Activated CD4-positive, alpha-beta memory T cell treated with anti-CD3 and anti-CD28 coated beads, Interleukin-2, amount 10 ng/mL, durations not matched to agents 7 days and 5 days (primary cell): ENCODE data around the gene ANP32A. TPM values are rescaled to one million over a fixed set of nuclear protein-coding genes. Genes with fewer than 3 reads are reported as not detected.
A peak's percentile ranks its signal among the peaks of the same experiment; 100 is the strongest.

Experiments
- CTCF ChIA-PET: fragments of 350-600 bp; sonication (Branson Sonifier 250); formaldehyde crosslinking; loops from one replicate; lab custom pipeline; 2021; ENCODE audit warnings: antibody characterized with exemption, inconsistent platforms; lab: Charles Lee
- POLR2A ChIA-PET: fragments of 350-600 bp; sonication (Branson Sonifier 250); formaldehyde crosslinking; loops from one replicate; lab custom pipeline; 2021; ENCODE audit warnings: antibody characterized with exemption; lab: Charles Lee
- DNase-seq: peaks from one replicate; pipeline ENCODE4 v3.0.0-alpha.2; 2020
- H3K27ac Mint-ChIP-seq: one replicate; pipeline ENCODE4 v1.8.0; 2021; ENCODE audit warnings: mild to moderate bottlenecking, mixed read lengths
- H3K27me3 Mint-ChIP-seq: one replicate; pipeline ENCODE4 v1.8.0; 2021; ENCODE audit warnings: mixed read lengths
- H3K36me3 Mint-ChIP-seq: one replicate; pipeline ENCODE4 v1.8.0; 2021; ENCODE audit warnings: low read depth, mixed read lengths
- H3K4me1 Mint-ChIP-seq: one replicate; pipeline ENCODE4 v1.8.0; 2021; ENCODE audit warnings: mixed read lengths
- H3K4me3 Mint-ChIP-seq: one replicate; pipeline ENCODE4 v1.8.0; 2021; ENCODE audit warnings: mild to moderate bottlenecking, mixed read lengths
- H3K9me3 Mint-ChIP-seq: one replicate; pipeline ENCODE4 v1.8.0; 2021; ENCODE audit warnings: mixed read lengths
- total RNA-seq, 2 experiments: library from RNA; stranded (reverse); gene quantifications; one replicate each; pipeline ENCODE4 v1.2.3, GENCODE V29; 2021

Gene ANP32A
- total RNA-seq, 2 experiments from 2014 or later = 190 to 194 TPM

DNA sequence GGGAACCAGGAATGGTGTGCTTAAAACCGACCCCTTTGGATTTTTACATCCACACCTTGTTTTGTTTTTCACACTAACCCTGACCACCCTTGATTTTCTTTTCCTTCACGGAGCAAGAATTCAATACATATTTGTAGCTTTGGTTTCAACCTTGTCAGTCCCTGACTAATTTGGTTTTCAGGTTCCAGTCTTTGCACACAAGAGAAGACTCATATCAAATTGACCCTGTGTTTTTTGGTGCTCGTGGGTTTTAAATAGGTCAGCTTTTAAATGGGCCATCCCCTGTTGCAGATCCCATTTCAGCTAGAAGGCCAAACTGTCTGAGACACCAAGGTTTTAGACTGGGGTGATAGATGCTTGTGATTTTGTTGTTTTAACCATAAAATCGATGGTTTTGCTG lies 26.4 kb downstream of the ANP32A start:
- Mint-ChIP-seq H3K27ac (peak overlapping the region; percentile 53), H3K36me3 (peaks cover 28% of the 10 kb centered on the region), H3K4me3 (no peak overlapping the region), H3K9me3 (no peaks in the 10 kb centered on the region), H3K4me1 (peaks cover 95% of the 10 kb centered on the region), H3K27me3 (no peaks in the 10 kb centered on the region)
- DNase-seq = no peak
- POLR2A ChIA-PET = interaction anchor here (1.0 to 6.3 kb wide), 8 partner anchors 10 to 30 kb away, joined by 3 to 97 read pairs (median 8); no protein-coding TSS in a partner anchor
- CTCF ChIA-PET = interaction anchor here (1.2 to 2.9 kb wide), 4 partner anchors 10 to 34 kb away, joined by 4 to 11 read pairs (median 8); no protein-coding TSS in a partner anchor

DNA sequence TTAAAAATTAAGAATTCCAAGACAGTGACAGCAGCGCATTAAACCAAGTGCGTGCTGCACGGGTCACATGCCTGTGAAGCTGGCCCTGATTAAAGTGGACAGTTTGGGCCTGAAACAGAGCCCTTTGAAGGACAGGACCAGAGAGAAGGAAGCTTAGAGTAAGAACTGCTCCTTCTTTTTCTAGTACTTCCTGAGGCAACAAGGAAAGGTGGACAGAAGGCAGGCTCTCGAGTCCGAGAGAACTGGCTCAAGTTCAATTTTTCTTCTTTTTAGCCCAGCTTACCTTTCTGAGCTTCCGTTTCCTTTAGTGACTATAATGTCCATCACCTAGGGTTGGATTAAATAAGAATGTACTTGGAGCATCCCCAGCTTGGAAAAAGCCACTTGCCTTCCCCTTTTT lies 26.9 kb downstream of the ANP32A start:
- Mint-ChIP-seq H3K27ac (no peak overlapping the region), H3K9me3 (no peaks in the 10 kb centered on the region), H3K4me1 (peaks cover 93% of the 10 kb centered on the region), H3K4me3 (no peak overlapping the region), H3K36me3 (peaks cover 23% of the 10 kb centered on the region), H3K27me3 (no peaks in the 10 kb centered on the region)
- CTCF ChIA-PET = interaction anchor here (1.3 to 2.9 kb wide), 4 partner anchors 9 to 23 kb away, joined by 3 to 11 read pairs (median 7); no protein-coding TSS in a partner anchor
- DNase-seq = no peak
- POLR2A ChIA-PET = interaction anchor here (1.6 to 6.3 kb wide), 3 partner anchors 9 to 24 kb away, joined by 8 to 97 read pairs (median 11); no protein-coding TSS in a partner anchor

DNA sequence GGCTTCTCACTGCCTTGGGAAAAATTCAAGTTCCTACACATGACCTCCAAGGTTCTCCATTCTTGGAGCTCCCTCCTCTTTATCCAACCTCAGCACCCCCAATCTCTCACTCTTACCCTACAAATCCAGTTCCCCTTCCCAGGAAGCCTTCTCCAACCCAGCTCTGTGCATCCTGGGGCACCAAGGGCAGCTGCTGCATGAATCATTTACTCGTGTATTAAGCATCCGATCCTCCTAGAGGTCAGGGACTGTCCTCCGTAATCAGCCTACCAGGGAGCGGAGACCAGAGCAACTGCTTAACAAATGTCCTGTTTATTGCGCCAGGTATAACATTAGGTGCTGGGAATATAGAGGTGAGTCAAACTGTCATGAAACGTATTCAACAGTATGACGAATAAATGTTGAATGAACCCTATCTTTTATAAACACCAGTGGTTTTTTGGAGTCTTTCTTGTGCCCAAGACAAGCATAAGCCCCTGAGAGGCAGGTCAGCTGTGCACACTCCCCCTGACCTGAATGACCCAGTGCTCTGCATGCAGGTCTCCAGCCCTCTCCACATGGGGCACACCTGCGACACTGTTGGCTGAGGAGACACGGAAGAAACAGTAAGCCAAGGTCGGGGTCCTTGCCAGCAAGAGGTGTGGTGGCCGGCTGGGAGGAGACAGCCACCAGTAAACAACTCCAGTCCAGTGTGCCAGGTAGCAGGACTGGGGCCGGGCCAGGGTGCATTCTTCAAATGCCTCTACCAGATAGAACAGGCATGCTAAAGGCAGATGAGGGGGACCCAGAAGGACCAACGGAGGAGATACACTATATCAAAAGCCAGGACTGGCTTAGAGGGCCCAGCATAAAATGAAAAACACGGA lies 27.6 kb downstream of the ANP32A start:
- ChIA-PET CTCF (interaction anchor here (1.3 to 1.6 kb wide), 2 partner anchors 10 to 22 kb away, joined by 3 to 4 read pairs; no protein-coding TSS in a partner anchor), POLR2A (interaction anchor here (1.1 to 6.3 kb wide), 3 partner anchors 11 to 36 kb away, joined by 3 to 97 read pairs (median 4); no protein-coding TSS in a partner anchor)
- Mint-ChIP-seq H3K27ac (peak overlapping the region; percentile 88), H3K27me3 (no peaks in the 10 kb centered on the region), H3K4me1 (peaks cover 87% of the 10 kb centered on the region), H3K9me3 (no peaks in the 10 kb centered on the region), H3K4me3 (no peak overlapping the region), H3K36me3 (peaks cover 22% of the 10 kb centered on the region)
- DNase-seq = no peak

DNA sequence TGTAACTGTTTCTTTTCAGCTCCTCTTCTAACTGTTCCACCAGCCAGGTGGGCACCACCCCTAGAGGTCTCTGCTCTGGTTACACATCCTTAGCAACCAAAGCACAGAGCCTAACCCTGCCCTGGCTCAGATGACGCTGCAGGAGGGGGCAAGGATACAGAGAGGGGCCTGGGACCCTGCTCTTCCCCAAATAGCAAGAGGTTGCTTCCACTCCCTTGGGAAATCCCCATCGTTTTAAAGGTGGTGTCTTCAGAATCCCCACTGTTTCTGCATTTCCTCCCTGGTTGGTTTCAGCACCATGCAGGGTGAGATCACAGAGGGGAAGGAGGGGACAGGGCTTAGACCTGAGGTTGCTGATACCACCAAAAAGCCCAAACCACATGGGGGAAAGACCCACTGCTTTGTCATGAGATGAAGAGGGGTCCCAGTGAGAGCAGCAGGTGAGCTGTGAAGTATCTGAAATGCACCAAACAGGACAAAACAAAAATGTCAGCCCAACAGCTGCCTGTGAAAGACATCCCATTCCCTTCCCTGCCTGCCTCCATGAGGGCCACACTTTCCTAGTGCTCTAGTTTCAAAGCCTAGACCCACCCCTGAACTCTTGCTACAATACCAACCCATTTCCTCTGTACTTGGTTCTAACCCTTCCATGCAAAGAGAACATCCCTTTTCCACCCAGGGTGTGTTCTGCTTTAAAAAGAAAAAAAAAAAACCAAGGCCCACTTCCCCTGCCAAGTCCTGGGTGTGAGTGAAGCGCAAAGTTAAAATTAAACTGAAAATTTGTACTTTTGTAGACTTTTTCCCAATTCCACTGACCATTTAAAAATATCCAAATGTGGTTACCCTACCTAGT lies 29.0 kb downstream of the ANP32A start:
- H3K36me3 Mint-ChIP-seq = peaks cover 28% of the 10 kb centered on the region
- DNase-seq = peak; percentile 55
- CTCF ChIA-PET = interaction anchor here (1.0 kb wide), 1 partner anchor 37 kb away, joined by 3 read pairs; no protein-coding TSS in a partner anchor
- no peaks in the 10 kb centered on the region for H3K9me3 Mint-ChIP-seq
- H3K27ac Mint-ChIP-seq = peak overlapping the region; percentile 88
- no peaks in the 10 kb centered on the region for H3K27me3 Mint-ChIP-seq
- peak overlapping the region; percentile 24 for H3K4me3 Mint-ChIP-seq
- peaks cover 72% of the 10 kb centered on the region for H3K4me1 Mint-ChIP-seq
- POLR2A ChIA-PET = interaction anchor here (0.6 to 6.3 kb wide), 6 partner anchors 23 to 583 kb away, joined by 3 to 97 read pairs (median 3); partner anchors contain the start of genes ANP32A and FEM1B

DNA sequence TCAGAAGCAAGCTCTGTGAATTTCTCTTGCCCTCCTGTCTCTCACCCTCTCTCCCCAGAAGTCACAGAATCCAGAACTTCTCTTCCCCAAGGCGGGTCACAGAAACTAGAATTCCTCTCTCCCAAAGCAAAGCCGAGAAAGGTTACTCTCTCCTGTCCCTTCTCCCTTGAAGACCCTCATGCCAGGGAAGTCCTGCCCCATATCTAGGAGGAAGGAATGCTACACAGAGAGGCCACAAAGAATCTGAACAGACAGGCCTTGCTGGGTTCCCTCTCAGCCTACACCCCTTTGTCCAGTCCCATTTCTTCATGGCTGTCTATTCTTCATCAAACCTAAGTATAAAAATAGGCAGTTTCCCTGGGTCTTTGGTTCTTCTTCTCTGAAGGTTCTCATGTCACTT lies 29.8 kb downstream of the ANP32A start:
- ChIA-PET CTCF (interaction anchor here (1.0 kb wide), 1 partner anchor 38 kb away, joined by 3 read pairs; no protein-coding TSS in a partner anchor), POLR2A (interaction anchor here (1.1 to 6.3 kb wide), 4 partner anchors 24 to 513 kb away, joined by 3 to 97 read pairs (median 3); partner anchors contain the start of genes ANP32A and FEM1B)

DNA sequence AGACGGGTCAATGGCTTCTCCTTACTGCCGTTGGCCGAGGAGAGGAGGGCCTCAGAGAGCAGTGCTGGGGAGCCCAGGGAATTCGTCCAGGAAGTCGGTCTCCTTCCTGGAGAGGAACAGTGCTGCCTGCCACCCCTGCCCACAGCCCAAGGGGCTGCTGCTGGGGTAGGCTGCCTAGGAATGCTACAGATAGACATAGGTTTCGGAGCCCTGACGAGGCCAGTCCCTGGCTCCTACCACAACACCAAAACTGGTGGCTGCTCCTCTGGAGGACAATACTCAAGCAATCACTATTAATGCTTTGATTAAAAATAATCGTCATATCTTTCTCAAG lies 30.5 kb downstream of the ANP32A start:
- DNase-seq = no peak
- Mint-ChIP-seq H3K36me3 (peaks cover 40% of the 10 kb centered on the region), H3K27me3 (no peaks in the 10 kb centered on the region), H3K4me3 (no peak overlapping the region), H3K27ac (no peak overlapping the region), H3K4me1 (peaks cover 65% of the 10 kb centered on the region), H3K9me3 (no peaks in the 10 kb centered on the region)
- CTCF ChIA-PET = no interaction called here
- POLR2A ChIA-PET = interaction anchor here (1.5 to 6.3 kb wide), 2 partner anchors 27 to 512 kb away, joined by 3 to 97 read pairs; partner anchors contain the start of gene FEM1B

More for the DNA sequence above, 29.8 kb downstream of the ANP32A start:
- Mint-ChIP-seq H3K27me3 (no peaks in the 10 kb centered on the region), H3K9me3 (no peaks in the 10 kb centered on the region), H3K36me3 (peaks cover 35% of the 10 kb centered on the region), H3K4me1 (peaks cover 65% of the 10 kb centered on the region), H3K27ac (peak overlapping the region; percentile 88), H3K4me3 (no peak overlapping the region)
- DNase-seq = no peak

DNA sequence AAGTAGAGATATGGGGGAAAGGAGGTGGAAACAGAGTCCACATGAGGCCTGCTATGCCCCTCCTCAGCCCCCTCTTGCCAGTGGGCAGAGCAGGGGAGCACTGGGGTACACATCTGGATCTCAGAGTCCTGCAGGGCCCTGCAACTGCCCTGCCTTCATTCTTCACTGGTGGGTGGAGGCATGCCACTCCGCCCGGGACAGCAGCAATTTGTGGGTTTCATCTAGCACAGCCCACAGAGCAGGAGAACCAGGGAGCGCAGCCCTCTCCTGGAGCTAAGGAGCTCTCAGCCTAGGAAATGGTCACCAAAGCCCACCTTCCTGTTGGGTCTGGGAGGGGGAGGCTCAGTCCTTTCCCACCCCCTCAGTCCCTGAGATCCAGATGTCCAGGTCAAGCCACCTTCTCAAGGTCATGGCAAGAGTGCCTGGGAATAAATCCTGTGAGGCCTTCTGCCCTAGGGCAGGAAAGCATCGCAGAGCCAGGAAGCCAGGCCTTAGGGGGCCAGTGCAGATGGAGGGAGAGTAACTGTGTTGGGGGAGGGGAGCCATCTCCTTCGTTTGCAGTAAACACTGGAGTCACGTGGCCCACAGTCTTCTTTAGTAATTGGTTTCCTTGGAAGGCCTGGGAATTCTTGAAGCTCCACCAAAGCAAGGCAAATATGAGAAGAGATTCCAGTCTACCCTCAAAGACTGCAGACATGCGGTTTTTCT lies 31.0 kb downstream of the ANP32A start:
- CTCF ChIA-PET = no interaction called here
- Mint-ChIP-seq H3K36me3 (peaks cover 39% of the 10 kb centered on the region), H3K9me3 (no peaks in the 10 kb centered on the region)

DNA sequence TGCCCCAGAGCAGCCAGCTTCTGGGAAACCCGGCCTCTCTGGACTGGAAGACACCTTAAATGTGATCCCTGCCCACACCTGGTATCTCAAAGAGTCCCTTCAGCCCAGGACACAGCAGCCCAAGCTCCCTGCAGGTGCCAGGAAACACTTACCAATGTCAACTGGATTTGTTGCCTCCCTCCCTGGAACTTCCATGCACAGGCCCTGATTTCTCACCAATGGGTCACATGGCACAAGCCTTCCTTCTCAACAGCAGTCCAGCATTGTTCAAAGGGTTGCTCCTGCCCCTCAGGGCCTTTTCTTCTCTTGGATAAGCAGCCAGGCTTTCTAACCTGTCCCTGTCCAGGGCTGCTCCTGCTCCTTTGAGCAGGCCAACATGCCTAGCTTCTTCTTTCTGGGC lies 31.6 kb downstream of the ANP32A start:
- ChIA-PET CTCF (no interaction called here), POLR2A (interaction anchor here (1.0 to 1.7 kb wide), 2 partner anchors 27 to 30 kb away, joined by 3 to 11 read pairs; no protein-coding TSS in a partner anchor)
- peaks cover 62% of the 10 kb centered on the region for H3K4me1 Mint-ChIP-seq
- H3K9me3 Mint-ChIP-seq = no peaks in the 10 kb centered on the region
- H3K36me3 Mint-ChIP-seq = peaks cover 39% of the 10 kb centered on the region
- H3K27ac Mint-ChIP-seq = peak overlapping the region; percentile 35
- no peak overlapping the region for H3K4me3 Mint-ChIP-seq
- no peak for DNase-seq
- no peaks in the 10 kb centered on the region for H3K27me3 Mint-ChIP-seq

More for the DNA sequence above, 31.0 kb downstream of the ANP32A start:
- Mint-ChIP-seq H3K27me3 (no peaks in the 10 kb centered on the region), H3K27ac (peak overlapping the region; percentile 35), H3K4me1 (peaks cover 64% of the 10 kb centered on the region), H3K4me3 (no peak overlapping the region)
- no peak for DNase-seq
- POLR2A ChIA-PET = interaction anchor here (1.0 to 1.7 kb wide), 3 partner anchors 27 to 512 kb away, joined by 3 to 11 read pairs (median 3); partner anchors contain the start of gene FEM1B

DNA sequence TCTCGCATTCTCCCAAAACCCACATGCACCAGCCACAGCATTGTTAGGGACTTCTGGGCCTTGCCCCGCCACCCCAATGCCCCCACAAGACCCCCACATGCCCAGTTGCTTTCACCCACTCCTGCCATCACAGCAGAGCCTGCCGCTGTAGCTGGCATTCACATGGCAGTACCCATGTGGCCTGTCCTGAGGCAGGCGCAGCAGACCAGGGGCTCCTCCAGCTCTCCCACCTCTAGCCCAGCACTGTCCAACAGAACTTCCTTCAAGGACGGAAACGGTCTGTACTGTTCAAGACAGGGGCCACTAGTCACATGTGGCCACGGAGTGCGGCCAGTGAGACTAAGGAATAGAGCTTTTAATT lies 32.5 kb downstream of the ANP32A start:
- Mint-ChIP-seq H3K4me1 (peaks cover 63% of the 10 kb centered on the region), H3K27ac (no peak overlapping the region)

DNA sequence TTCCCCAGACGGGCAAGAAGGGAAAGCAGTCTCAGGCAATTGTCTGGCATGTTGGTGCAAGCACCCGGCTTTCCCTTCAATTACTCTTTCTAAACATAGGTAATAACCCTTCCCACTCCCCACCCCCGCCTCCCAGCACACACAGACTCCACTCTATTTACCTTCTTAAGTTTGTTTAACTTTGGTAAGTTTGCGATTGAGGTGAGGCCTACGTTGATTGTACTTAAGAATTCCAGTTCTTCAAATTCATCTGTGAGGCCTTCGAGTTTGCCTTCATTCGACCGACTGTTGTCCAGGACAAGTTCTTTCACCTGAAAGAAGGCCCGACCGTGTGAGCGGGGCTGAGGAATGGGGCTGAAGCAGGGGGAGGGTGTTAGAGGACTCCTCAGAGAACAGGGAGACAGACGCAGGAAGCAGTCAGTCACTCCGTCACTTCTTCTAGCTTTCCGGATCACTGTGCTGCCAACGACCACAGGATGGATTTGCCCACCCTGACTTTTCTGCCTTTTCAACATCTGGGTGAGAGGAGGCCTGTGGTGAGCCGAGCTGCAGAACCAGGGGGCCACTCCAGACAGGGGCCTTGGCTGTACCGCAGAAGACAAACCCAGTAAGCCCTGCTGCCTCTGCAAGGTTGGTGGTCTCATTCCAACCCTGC lies 33.0 kb downstream of the ANP32A start:
- no peak for DNase-seq
- Mint-ChIP-seq H3K4me1 (peaks cover 63% of the 10 kb centered on the region), H3K27ac (no peak overlapping the region), H3K9me3 (no peaks in the 10 kb centered on the region), H3K27me3 (no peaks in the 10 kb centered on the region), H3K36me3 (peaks cover 43% of the 10 kb centered on the region), H3K4me3 (no peak overlapping the region)
- ChIA-PET CTCF (interaction anchor here (0.9 to 5.2 kb wide), 3 partner anchors 41 to 88 kb away, joined by 3 to 51 read pairs (median 3); no protein-coding TSS in a partner anchor), POLR2A (interaction anchor here (0.7 kb wide), 1 partner anchor 10 kb away, joined by 3 read pairs; no protein-coding TSS in a partner anchor)

More for the DNA sequence above, 32.5 kb downstream of the ANP32A start:
- Mint-ChIP-seq H3K9me3 (no peaks in the 10 kb centered on the region), H3K27me3 (no peaks in the 10 kb centered on the region), H3K36me3 (peaks cover 43% of the 10 kb centered on the region), H3K4me3 (no peak overlapping the region)
- ChIA-PET CTCF (interaction anchor here (0.9 kb wide), 1 partner anchor 41 kb away, joined by 3 read pairs; no protein-coding TSS in a partner anchor), POLR2A (interaction anchor here (1.7 kb wide), 1 partner anchor 30 kb away, joined by 11 read pairs; no protein-coding TSS in a partner anchor)
- no peak for DNase-seq

DNA sequence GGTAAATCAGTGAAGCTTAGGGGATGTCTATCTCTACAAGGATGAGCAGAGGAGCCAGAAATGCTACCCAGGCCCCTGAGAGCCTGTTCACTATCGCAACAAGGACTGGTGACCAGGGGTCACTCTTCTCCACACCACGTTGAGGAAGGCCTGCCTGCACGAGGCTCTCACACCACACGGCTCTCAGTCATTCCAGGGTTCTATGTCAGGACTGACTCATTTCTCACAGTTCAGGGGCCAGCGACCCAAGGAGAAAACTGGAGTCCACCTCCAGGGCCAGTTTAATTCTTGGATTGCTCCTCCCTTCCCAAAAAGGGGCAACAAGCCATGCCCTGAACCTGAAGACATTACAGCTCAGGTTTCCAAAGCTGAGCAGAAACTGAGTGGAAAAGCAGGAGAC lies 33.9 kb downstream of the ANP32A start:
- Mint-ChIP-seq H3K9me3 (no peaks in the 10 kb centered on the region), H3K4me3 (no peak overlapping the region), H3K4me1 (peaks cover 63% of the 10 kb centered on the region), H3K36me3 (peaks cover 49% of the 10 kb centered on the region), H3K27me3 (no peaks in the 10 kb centered on the region), H3K27ac (no peak overlapping the region)
- ChIA-PET CTCF (interaction anchor here (1.2 to 5.2 kb wide), 2 partner anchors 42 to 89 kb away, joined by 3 to 51 read pairs; no protein-coding TSS in a partner anchor), POLR2A (interaction anchor here (0.7 kb wide), 1 partner anchor 11 kb away, joined by 3 read pairs; no protein-coding TSS in a partner anchor)
- DNase-seq = no peak
